Left lung (tissue), 10 donors: ENCODE data around the gene MYLK3. TPM values are rescaled to one million over a fixed set of nuclear protein-coding genes. Genes with fewer than 3 reads are reported as not detected.

ENCODE experiments used
- ATAC-seq: fragments of 200-7000 bp; cut with Tn5 transposase; one replicate; pipeline ENCODE4 v1.9.1; 2020; ENCODE audit warnings: moderate library complexity
- DNase-seq, 4 donors: peaks; one replicate each; pipeline ENCODE4 v3.0.0-alpha.2; 2013 to 2020
- H3K27ac ChIP-seq, 2 donors: fragments of 200-600 bp; sonication (generic) in 1 of 2; one replicate each; pipeline versions ENCODE4 v1.5.0 to v1.8.0; 2020 to 2021
- H3K27me3 ChIP-seq, 2 donors: fragments of 200-600 bp; sonication (generic) in 1 of 2; one replicate each; pipeline versions ENCODE4 v1.5.0 to v1.8.0; 2020 to 2021
- H3K36me3 ChIP-seq, 2 donors: fragments of 200-600 bp; sonication (generic) in 1 of 2; one replicate each; pipeline versions ENCODE4 v1.5.0 to v1.8.0; 2020 to 2021
- H3K4me1 ChIP-seq, 2 donors: fragments of 200-600 bp; one replicate each; pipeline ENCODE4 v1.8.0; 2021
- H3K4me3 ChIP-seq, 2 donors: fragments of 200-600 bp; sonication (generic) in 1 of 2; one replicate each; pipeline versions ENCODE4 v1.5.0 to v1.8.0; 2020 to 2021; ENCODE audit warnings: mild to moderate bottlenecking in 1 of 2
- H3K9me3 ChIP-seq, 2 donors: fragments of 200-600 bp; sonication (generic) in 1 of 2; one replicate each; pipeline versions ENCODE4 v1.5.0 to v1.8.0; 2020 to 2021
- intact Hi-C, 2 donors: fragments of 100-400 bp; cut with DNase I; formaldehyde crosslinking; loops; one replicate each; pipeline versions ENCODE4 v1.11.2 to v1.14.2; 2022
- polyA plus RNA-seq, 6 donors: library from polyadenylated mRNA; unstranded; fragments of 120-200 nt; gene quantifications; one replicate each; pipeline ENCODE4 v1.2.1, GENCODE V29; 2013; ENCODE audit not compliant: insufficient read length in 6 of 6
- total RNA-seq, 2 donors: library from RNA; stranded (reverse); fragmentation: NEBNext Ultra II Directional; extraction: Animal tissue kit (Norgen Biotek cat#: 25700); gene quantifications; one replicate each; pipeline ENCODE4 v1.2.1, GENCODE V29; 2021
- TF ChIP-seq, protein P1 (sequence below), 2 donors: fragments of 200-600 bp; sonication (generic) in 1 of 2; IDR thresholded peaks; one replicate each; pipeline versions ENCODE4 v1.5.0 to v1.8.0; 2021; ENCODE audit warnings: antibody characterized with exemption in 2 of 2
- donor health status: DM: no; HTN: yes; CAD: no.
- donor health status: DM: no; HTN: no; CAD: no.

The MYLK3 gene
- total and polyA plus RNA-seq, 8 donors: 0.03 to 1.2 (median 0.58) TPM

DNA sequence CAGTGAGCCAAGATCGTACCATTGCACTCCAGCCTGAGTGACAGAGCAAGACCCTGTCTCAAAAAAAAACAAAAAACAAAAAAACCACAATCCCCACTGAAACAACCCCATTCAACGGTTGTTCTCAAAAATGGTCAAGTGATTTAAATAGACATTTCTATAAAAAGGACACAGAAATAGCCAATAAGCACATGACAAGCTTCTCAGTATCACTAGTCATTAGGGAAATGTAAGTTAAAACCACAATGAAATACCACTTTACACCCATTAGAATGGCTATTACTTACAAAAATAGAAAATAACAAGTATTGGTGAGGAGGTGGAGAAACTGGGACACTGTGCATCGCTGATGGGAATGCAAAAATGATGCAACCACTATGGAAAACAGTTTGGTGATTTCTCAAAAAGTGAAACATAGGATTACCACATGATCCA, 26.6 kb upstream of the MYLK3 start:
- H3K27ac ChIP-seq: no peak overlapping the region
- TF ChIP-seq, protein P1, sequence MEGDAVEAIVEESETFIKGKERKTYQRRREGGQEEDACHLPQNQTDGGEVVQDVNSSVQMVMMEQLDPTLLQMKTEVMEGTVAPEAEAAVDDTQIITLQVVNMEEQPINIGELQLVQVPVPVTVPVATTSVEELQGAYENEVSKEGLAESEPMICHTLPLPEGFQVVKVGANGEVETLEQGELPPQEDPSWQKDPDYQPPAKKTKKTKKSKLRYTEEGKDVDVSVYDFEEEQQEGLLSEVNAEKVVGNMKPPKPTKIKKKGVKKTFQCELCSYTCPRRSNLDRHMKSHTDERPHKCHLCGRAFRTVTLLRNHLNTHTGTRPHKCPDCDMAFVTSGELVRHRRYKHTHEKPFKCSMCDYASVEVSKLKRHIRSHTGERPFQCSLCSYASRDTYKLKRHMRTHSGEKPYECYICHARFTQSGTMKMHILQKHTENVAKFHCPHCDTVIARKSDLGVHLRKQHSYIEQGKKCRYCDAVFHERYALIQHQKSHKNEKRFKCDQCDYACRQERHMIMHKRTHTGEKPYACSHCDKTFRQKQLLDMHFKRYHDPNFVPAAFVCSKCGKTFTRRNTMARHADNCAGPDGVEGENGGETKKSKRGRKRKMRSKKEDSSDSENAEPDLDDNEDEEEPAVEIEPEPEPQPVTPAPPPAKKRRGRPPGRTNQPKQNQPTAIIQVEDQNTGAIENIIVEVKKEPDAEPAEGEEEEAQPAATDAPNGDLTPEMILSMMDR (IDR thresholded peaks at IDR 0.05): no peak
- ATAC-seq: no peak
- intact Hi-C loops: no loop called here
- H3K4me3 ChIP-seq: no peak overlapping the region
- DNase-seq: no peak
- no peaks in the 10 kb centered on the region for H3K4me1 ChIP-seq
- H3K9me3 ChIP-seq: peaks cover 0 to 2% of the 10 kb centered on the region in 2 donors
- no peaks in the 10 kb centered on the region for H3K36me3 ChIP-seq
- no peaks in the 10 kb centered on the region for H3K27me3 ChIP-seq

DNA sequence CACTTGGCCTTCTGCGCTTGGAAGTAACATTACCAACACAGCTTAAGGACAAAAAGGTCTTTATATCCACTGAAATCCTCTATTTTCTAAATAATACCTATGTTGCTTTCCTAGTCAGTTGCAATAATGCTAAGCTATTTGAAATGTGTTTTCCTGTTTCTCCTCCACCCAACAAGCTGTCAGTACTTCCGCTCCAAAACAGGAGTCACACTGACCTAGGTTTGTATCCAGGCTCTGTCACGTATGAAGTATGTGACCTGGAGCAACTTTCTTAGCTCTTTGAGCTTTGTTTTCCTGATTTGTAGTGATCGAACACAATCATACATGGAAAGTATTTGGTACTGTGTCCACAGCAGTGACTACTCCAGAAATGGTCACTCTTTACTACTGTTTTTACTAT, 24.3 kb upstream of the MYLK3 start:
- DNase-seq: no peak
- ATAC-seq: no peak
- Histone ChIP-seq H3K27ac (no peak overlapping the region), H3K36me3 (no peaks in the 10 kb centered on the region), H3K4me3 (no peak overlapping the region), H3K4me1 (no peaks in the 10 kb centered on the region), H3K27me3 (no peaks in the 10 kb centered on the region), H3K9me3 (no peaks in the 10 kb centered on the region)
- intact Hi-C loops: no loop called here
- TF ChIP-seq, protein P1 (IDR thresholded peaks at IDR 0.05): no peak

DNA sequence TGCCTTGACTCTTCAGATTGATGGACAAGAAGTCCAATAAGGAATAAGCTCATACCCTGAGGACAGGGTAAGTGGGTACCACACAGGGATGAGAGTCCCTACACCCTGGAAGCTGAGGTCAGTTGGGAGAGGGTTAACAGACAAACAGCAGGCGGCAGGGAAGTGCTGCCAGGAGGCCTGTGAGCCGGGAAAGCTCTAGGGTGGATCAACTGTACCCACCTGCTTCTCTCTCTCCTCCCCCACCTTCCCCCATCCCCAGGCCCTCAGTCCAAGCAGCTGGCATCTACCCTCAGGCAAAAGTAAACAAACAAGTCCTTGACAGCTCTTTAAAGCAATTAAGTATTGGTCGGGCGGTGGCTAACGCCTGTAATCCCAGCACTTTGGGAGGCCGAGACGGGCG, 20.7 kb upstream of the MYLK3 start:
- TF ChIP-seq, protein P1 (IDR thresholded peaks at IDR 0.05): no peak
- intact Hi-C loops: no loop called here
- Histone ChIP-seq H3K9me3 (no peaks in the 10 kb centered on the region), H3K4me3 (no peak overlapping the region), H3K36me3 (no peaks in the 10 kb centered on the region), H3K27me3 (no peaks in the 10 kb centered on the region), H3K27ac (no peak overlapping the region), H3K4me1 (no peaks in the 10 kb centered on the region)
- DNase-seq (no peak), ATAC-seq (no peak)

DNA sequence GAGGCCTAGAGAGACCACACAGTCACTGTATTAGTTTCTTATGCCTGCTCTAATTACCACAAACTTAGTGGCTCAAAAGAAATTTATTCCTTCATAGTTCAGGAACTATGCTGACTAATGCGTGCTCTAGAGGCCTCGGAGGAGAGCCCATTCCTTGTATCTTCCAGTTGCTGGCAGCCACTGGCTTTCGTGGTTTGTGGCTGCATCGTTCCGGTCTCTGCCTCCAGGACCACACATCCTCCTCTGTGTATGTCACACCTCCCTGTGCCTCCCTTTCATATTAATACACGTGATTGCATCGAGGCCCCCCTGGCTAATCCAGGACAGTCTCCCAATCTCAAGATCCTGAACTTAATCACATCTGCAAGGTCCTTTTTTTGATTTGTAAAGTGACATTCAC, 16.9 kb upstream of the MYLK3 start:
- Histone ChIP-seq H3K27me3 (no peaks in the 10 kb centered on the region), H3K27ac (no peak overlapping the region), H3K4me1 (no peaks in the 10 kb centered on the region), H3K9me3 (no peaks in the 10 kb centered on the region), H3K36me3 (no peaks in the 10 kb centered on the region), H3K4me3 (no peak overlapping the region)
- intact Hi-C loops: no loop called here
- ATAC-seq: no peak
- TF ChIP-seq, protein P1 (IDR thresholded peaks at IDR 0.05): no peak
- no peak for DNase-seq

DNA sequence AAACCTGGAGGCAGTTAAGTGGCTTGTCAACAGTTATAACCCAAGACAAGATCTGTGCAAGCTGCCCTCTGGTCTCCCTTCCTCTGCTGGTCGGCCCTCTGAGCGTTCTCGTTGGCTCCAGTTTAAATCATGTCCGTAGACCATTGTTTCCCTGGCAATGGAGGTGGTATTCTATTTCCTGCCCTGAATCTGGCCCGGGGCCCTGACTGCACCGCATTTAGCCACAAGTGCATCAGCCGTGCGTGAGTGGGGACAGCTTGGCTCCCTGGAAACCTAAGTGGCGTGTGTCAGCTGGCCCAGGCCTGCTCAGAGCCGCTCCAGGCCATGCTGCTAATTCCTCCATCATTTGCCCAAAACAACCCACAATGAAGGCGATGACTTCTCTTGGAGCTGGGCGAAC, 15.0 kb upstream of the MYLK3 start:
- intact Hi-C loops: no loop called here
- no peaks in the 10 kb centered on the region for H3K9me3 ChIP-seq
- H3K27me3 ChIP-seq: peaks cover 4 to 6% of the 10 kb centered on the region in 2 donors
- H3K4me3 ChIP-seq: no peak overlapping the region
- H3K27ac ChIP-seq: no peak overlapping the region
- no peaks in the 10 kb centered on the region for H3K4me1 ChIP-seq
- no peaks in the 10 kb centered on the region for H3K36me3 ChIP-seq
- TF ChIP-seq, protein P1 (IDR thresholded peaks at IDR 0.05): no peak
- DNase-seq (no peak), ATAC-seq (no peak)
